Lower leg skin (tissue), 4 donors: ENCODE results near the gene CLTA. TPM values are rescaled to one million over a fixed set of nuclear protein-coding genes. Genes with fewer than 3 reads are reported as not detected.

Experiments used
- DNase-seq, 2 donors: peaks; one replicate each; pipeline ENCODE4 v3.0.0-alpha.2; 2019; ENCODE audit warnings: low spot score in 2 of 2
- H3K4me3 ChIP-seq: fragments of 200-600 bp; sonication (generic); 2 replicates; pipeline ENCODE4 v1.5.1; 2017; ENCODE audit warnings: mild to moderate bottlenecking, low read depth; ENCODE audit not compliant: poor library complexity, severe bottlenecking
- POLR2A ChIP-seq, 2 donors: fragments of 450-650 bp; IDR thresholded peaks; one replicate each; pipeline ENCODE4 v1.6.1; 2016 to 2017; ENCODE audit warnings: antibody characterized with exemption in 2 of 2, mild to moderate bottlenecking in 1 of 2, moderate library complexity in 1 of 2
- WGBS, 2 donors: methylation state at CpG; one replicate each; pipeline ENCODE4 v1.1.5; 2018; 5-methylcytosine and 5-hydroxymethylcytosine counted together
- intact Hi-C: fragments of 100-400 bp; cut with DNase I; formaldehyde crosslinking; loops from one replicate; pipeline ENCODE4 v1.15.0; 2023; ENCODE audit warnings: low total_unique reads
- total RNA-seq, 4 donors: library from RNA; depleted of rRNA; stranded (reverse); fragments of >200 nt; gene quantifications; one replicate each; pipeline ENCODE4 v1.1.0, GENCODE V29; 2016
- TF ChIP-seq, protein P1 (sequence below), 3 donors: fragments of 450-650 bp; IDR thresholded peaks; one replicate each; pipeline ENCODE4 v1.5.1; 2016; ENCODE audit warnings: antibody characterized with exemption in 3 of 3, mild to moderate bottlenecking in 3 of 3, moderate library complexity in 2 of 3

Gene CLTA
- total RNA-seq, 4 donors from 2014 or later, result 162 to 240 (median 213) TPM

DNA sequence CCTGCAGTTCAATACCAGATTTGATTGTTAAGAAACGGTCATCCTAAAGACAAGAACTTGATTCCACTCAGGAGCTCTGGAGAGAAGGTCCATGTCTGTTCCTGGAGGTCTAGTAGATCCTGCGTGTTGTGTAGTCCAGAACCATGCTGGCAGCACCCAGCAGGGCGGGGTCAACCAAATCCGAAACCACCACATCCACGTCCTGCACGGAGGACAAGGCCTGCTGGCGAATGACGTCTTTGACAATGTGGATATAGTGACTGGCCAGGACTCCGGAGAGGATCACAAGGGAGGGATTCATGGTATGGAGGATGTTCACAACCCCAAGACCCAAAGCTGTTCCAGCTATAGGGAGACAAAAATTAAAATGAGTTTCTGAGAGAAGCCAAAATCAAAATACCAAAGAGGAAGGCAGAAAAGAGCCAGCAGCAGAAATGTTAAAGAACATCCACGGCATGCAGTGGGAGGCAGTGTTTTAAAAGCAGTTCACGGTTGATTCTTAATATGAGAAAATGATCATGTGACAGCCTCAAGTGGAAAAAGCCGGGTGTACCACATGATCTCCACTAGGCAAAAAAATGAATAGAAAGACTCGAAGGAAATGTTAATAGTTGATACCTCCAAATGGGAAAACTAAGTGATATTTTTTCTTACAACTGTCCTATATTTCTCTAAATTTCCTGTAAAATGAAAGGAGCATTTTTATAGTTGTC is 26.7 kb downstream of the CLTA start:
- WGBS, 2 donors, result 52 to 69% methylated on average over 13 of the region's 13 CpGs
- intact Hi-C loops, result no loop called here
- no peak for DNase-seq
- H3K4me3 ChIP-seq, result no peak overlapping the region
- TF ChIP-seq, protein P1, sequence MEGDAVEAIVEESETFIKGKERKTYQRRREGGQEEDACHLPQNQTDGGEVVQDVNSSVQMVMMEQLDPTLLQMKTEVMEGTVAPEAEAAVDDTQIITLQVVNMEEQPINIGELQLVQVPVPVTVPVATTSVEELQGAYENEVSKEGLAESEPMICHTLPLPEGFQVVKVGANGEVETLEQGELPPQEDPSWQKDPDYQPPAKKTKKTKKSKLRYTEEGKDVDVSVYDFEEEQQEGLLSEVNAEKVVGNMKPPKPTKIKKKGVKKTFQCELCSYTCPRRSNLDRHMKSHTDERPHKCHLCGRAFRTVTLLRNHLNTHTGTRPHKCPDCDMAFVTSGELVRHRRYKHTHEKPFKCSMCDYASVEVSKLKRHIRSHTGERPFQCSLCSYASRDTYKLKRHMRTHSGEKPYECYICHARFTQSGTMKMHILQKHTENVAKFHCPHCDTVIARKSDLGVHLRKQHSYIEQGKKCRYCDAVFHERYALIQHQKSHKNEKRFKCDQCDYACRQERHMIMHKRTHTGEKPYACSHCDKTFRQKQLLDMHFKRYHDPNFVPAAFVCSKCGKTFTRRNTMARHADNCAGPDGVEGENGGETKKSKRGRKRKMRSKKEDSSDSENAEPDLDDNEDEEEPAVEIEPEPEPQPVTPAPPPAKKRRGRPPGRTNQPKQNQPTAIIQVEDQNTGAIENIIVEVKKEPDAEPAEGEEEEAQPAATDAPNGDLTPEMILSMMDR (IDR thresholded peaks at IDR 0.05), result no peak
- TF ChIP-seq POLR2A (IDR thresholded peaks at IDR 0.05), result no peak

DNA sequence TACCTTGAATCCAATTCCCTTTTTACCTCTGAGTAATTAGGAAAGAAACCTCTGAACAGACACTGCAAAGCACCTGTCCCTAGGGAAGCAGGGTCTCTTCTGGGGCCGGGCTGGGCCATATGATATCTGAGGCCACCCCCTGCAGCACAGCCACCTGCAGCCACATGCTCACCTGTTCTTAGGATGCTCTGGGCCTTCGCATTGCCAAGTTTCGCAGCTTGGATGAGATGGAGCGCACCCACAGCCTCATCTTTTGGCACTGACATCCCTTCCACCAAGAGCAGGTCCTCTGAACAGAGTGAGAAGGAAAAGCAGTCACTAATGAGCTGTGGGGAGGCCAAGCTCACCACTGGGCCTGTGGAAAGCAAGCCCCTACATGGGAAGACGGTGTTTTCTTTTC is 27.3 kb downstream of the CLTA start:
- H3K4me3 ChIP-seq, result no peak overlapping the region
- 89 to 90% methylated on average over 5 of the region's 5 CpGs for WGBS, 2 donors
- DNase-seq, result no peak
- intact Hi-C loops, result no loop called here
- TF ChIP-seq, protein P1 (IDR thresholded peaks at IDR 0.05), result no peak
- TF ChIP-seq POLR2A (IDR thresholded peaks at IDR 0.05), result no peak

DNA sequence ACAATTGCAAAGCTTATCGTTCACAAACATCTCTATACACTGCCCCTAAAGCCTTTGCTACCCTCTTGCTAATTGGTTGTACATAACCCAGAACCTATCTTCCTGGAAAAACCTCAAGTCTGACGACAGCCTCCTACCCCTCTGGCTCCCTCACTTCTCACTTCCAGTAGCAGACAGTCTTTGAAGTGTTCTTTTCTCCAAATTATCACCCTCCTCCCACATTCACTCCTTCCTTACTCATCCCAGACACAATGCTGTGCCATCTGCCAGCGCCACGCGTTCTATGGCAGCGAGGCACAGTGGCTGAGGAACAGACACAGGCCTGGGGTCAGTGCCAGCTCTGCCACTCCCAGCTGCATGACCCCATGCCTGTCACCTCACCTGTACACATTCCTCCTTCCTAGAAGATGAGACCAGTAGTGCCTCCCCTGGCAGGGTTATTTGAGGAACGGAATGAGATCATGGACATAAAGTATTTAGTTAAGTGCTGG is 27.7 kb downstream of the CLTA start:
- TF ChIP-seq POLR2A (IDR thresholded peaks at IDR 0.05), result no peak
- TF ChIP-seq, protein P1 (IDR thresholded peaks at IDR 0.05), result no peak

DNA sequence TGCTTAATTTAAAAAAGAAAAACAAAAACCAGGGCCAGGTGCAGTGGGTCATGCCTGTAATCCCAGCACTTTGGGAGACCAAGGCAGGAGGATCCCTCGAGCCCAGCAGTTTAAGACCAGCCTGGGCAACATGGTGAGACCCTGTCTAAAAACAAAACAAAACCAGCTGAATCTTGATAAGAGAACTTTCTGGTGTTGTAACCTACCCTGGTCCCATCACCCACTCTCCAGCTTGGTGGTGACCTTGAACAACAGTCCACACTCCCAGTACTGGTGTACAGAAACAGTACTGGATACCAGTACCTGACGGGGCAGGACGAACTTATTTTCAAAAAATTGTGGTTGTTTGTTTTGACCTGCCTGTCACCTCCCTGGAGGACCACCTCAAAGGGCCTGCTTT is 30.9 kb downstream of the CLTA start:
- TF ChIP-seq, protein P1 (IDR thresholded peaks at IDR 0.05), result no peak
- TF ChIP-seq POLR2A (IDR thresholded peaks at IDR 0.05), result no peak
- intact Hi-C loops, result no loop called here
- 95 to 96% methylated on average over 3 of the region's 3 CpGs for WGBS, 2 donors

More for the DNA sequence above, 27.7 kb downstream of the CLTA start:
- intact Hi-C loops, result no loop called here
- no peak overlapping the region for H3K4me3 ChIP-seq
- no peak for DNase-seq
- 64 to 73% methylated on average over 7 of the region's 7 CpGs for WGBS, 2 donors

DNA sequence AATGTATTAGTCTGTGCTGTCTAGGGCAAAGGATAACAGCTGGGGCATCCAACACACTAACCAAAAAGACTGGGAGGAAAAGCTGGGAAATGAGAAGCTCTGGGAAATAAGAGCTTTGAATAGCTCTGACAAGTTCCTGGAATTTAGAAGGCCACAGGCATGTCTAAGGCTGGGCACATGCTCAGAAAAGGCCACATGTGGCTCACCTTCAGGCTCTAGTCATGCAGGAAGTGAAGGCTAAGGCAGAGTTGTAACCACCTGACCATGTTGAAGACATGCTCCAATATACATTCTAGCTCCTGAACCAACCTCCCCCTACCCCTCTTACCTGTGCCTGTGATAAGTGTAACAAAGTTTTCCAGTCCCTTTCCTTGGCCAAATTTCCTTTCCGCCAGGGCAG is 31.7 kb downstream of the CLTA start:
- DNase-seq, result no peak
- WGBS, 2 donors, result 94 to 100% methylated on average over 1 of the region's 1 CpG
- intact Hi-C loops, result no loop called here
- TF ChIP-seq POLR2A (IDR thresholded peaks at IDR 0.05), result no peak
- TF ChIP-seq, protein P1 (IDR thresholded peaks at IDR 0.05), result no peak
- H3K4me3 ChIP-seq, result no peak overlapping the region

More for the DNA sequence above, 30.9 kb downstream of the CLTA start:
- DNase-seq, result no peak
- no peak overlapping the region for H3K4me3 ChIP-seq
